OCI-LY1 (cell line): Measurements from ENCODE around the gene ERBB4.
"Not testable (repeated sequence)": the region's sequence is repeated elsewhere in the genome, so short reads cannot be mapped to it uniquely, and the experiment has no call there.

Source experiments
- H2AFZ ChIP-seq: fragments of 200-600 bp; sonication (generic), shearing (Covaris generic); 2 replicates; pipeline ENCODE4 v1.6.0; 2014; ENCODE audit warnings: antibody characterized with exemption, mild to moderate bottlenecking, low read length
- H3F3A ChIP-seq: fragments of 200-600 bp; sonication (generic), shearing (Covaris generic); 2 replicates; pipeline ENCODE4 v1.6.0; 2014; ENCODE audit warnings: mild to moderate bottlenecking, antibody characterized with exemption, low read length, moderate library complexity; ENCODE audit not compliant: insufficient read depth
- H3K27ac ChIP-seq: fragments of 200-600 bp; sonication (generic); 2 replicates; pipeline ENCODE4 v1.5.1; 2014; ENCODE audit warnings: low read length, mixed run types, mild to moderate bottlenecking, low read depth; ENCODE audit not compliant: poor library complexity, severe bottlenecking
- H3K27me3 ChIP-seq: fragments of 200-600 bp; sonication (generic); 2 replicates; pipeline ENCODE4 v1.6.0; 2014; ENCODE audit warnings: antibody characterized with exemption, mild to moderate bottlenecking, low read length, moderate library complexity; ENCODE audit not compliant: insufficient read depth
- H3K36me3 ChIP-seq: fragments of 200-600 bp; sonication (generic); 2 replicates; pipeline ENCODE4 v1.6.1; 2014; ENCODE audit warnings: mild to moderate bottlenecking, antibody characterized with exemption, low read length, moderate library complexity, mixed read lengths; ENCODE audit not compliant: insufficient read depth
- H3K4me1 ChIP-seq: fragments of 200-600 bp; sonication (generic); 2 replicates; pipeline ENCODE4 v1.5.1; 2014; ENCODE audit warnings: mild to moderate bottlenecking, low read length, moderate library complexity; ENCODE audit not compliant: insufficient read depth, severe bottlenecking
- H3K4me2 ChIP-seq: fragments of 200-600 bp; sonication (generic), shearing (Covaris generic); 2 replicates; pipeline ENCODE4 v1.6.1; 2014; ENCODE audit warnings: low read length
- H3K4me3 ChIP-seq: fragments of 200-600 bp; sonication (generic); 2 replicates; pipeline ENCODE4 v1.5.1; 2014; ENCODE audit warnings: low read length, low read depth, mild to moderate bottlenecking, mixed read lengths; ENCODE audit not compliant: poor library complexity, severe bottlenecking
- H3K79me2 ChIP-seq: fragments of 200-600 bp; shearing (Covaris generic); 2 replicates; pipeline ENCODE4 v1.6.1; 2016; ENCODE audit warnings: mixed run types, low read length, mixed read lengths; ENCODE audit not compliant: insufficient read depth
- H3K9ac ChIP-seq: fragments of 200-600 bp; sonication (generic), shearing (Covaris generic); 2 replicates; pipeline ENCODE4 v1.6.1; 2014; ENCODE audit warnings: mild to moderate bottlenecking, low read length, mixed read lengths
- H3K9me2 ChIP-seq: fragments of 200-600 bp; sonication (generic), shearing (Covaris generic); 2 replicates; pipeline ENCODE4 v1.6.1; 2014; ENCODE audit warnings: low read depth, mild to moderate bottlenecking, low read length, mixed read lengths
- H3K9me3 ChIP-seq: fragments of 200-600 bp; shearing (Covaris generic); 2 replicates; pipeline ENCODE4 v1.6.1; 2014; ENCODE audit warnings: low read length, mixed read lengths
- H4K20me1 ChIP-seq: fragments of 200-600 bp; sonication (generic), shearing (Covaris generic); 2 replicates; pipeline ENCODE4 v1.6.0; 2016; ENCODE audit warnings: mild to moderate bottlenecking, low read length; ENCODE audit not compliant: insufficient read depth
- CTCF ChIP-seq: fragments of 200-600 bp; sonication (generic), shearing (Covaris generic); IDR thresholded peaks from 2 replicates; pipeline ENCODE4 v1.5.1; 2017; ENCODE audit warnings: mild to moderate bottlenecking, antibody characterized with exemption, low read length, moderate library complexity, mixed read lengths
- EZH2 ChIP-seq: fragments of 200-600 bp; sonication (generic), shearing (Covaris generic); IDR thresholded peaks from 2 replicates; pipeline ENCODE4 v1.8.0; 2017; ENCODE audit warnings: borderline replicate concordance, mixed run types, mild to moderate bottlenecking, antibody characterized with exemption, low read length, moderate library complexity, mixed read lengths

The ERBB4 gene

DNA sequence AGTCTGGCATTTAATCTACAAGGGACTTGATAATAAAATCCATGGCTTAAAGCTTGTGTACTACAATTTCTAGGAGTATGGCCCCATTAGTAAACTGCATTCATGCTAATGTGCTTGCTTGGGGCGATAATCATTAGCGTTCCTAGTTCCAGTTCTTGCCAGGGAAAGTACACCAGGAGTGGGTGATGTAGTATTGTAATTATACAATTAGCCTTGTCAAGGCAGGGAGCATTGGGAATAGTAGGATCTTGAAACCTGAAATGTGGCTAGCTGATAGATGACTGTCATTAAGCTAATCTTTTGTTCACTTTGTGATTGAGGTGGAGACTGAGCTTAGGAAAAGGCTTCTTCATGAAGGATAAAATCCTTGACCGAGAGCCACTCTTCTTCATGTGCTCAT, 993.0 kb downstream of the ERBB4 start:
- Histone ChIP-seq H3K9me3 (no peaks in the 10 kb centered on the region), H3K9me2 (no peaks in the 10 kb centered on the region), H3F3A (no peaks in the 10 kb centered on the region), H3K27ac (no peak overlapping the region), H3K4me1 (peaks cover 14% of the 10 kb centered on the region), H3K79me2 (no peaks in the 10 kb centered on the region), H4K20me1 (no peaks in the 10 kb centered on the region), H3K4me2 (no peak overlapping the region), H3K4me3 (no peak overlapping the region), H3K36me3 (no peaks in the 10 kb centered on the region), H3K9ac (no peak overlapping the region), H2AFZ (no peak overlapping the region), H3K27me3 (no peaks in the 10 kb centered on the region)
- TF ChIP-seq EZH2, result no peak
- no peak for TF ChIP-seq CTCF

DNA sequence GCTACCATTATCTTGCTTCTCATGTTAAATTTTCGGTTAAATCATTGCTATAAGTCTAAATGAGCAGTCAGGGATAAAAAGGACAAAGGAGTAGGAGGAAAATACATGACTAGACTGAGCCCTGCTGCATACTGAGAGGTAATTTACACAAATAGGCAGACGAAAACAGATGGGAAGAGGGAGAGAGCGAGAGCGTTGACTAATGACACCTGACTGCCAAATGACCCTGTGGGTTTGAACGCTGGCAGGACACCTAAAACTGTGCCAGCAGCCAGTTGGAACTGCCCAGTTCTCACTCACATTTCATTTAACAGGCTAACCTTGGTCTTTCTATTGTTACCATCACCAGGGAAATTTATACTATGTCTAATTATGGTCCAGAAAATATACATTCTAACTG, 1004.0 kb downstream of the ERBB4 start:
- Histone ChIP-seq H3K9ac (no peak overlapping the region), H3K4me1 (no peaks in the 10 kb centered on the region), H3K9me3 (0 out of 2 replicates have a peak, but pooled peaks cover 6% of the 10 kb centered on the region), H3K27me3 (no peaks in the 10 kb centered on the region), H4K20me1 (no peaks in the 10 kb centered on the region), H3K79me2 (no peaks in the 10 kb centered on the region), H3K27ac (no peak overlapping the region), H3K4me3 (no peak overlapping the region), H3K4me2 (no peak overlapping the region), H3K9me2 (no peaks in the 10 kb centered on the region), H3F3A (no peaks in the 10 kb centered on the region), H3K36me3 (no peaks in the 10 kb centered on the region), H2AFZ (no peak overlapping the region)
- TF ChIP-seq CTCF, result no peak
- no peak for TF ChIP-seq EZH2

DNA sequence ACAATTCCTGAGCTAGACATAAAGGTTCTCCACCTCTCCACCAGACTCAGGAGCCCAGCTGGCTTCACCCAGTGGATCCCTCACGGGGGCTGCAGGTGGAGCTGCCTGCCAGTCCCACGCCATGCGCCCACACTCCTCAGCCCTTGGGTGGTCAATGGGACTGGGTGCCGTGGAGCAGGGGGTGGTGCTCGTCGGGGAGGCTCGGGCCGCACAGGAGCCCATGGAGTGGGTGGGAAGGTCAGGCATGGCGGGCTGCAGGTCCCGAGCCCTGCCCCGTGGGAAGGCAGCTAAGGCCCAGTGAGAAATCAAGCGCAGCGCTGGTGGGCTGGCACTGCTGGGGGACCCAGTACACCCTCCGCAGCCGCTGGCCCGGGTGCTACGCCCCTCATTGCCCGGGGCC, 1014.4 kb downstream of the ERBB4 start:
- not testable (repeated sequence) for H3K4me3 ChIP-seq, H3K9me2 ChIP-seq, H4K20me1 ChIP-seq, H2AFZ ChIP-seq, H3K27ac ChIP-seq, H3K36me3 ChIP-seq, H3K4me1 ChIP-seq, H3K27me3 ChIP-seq, H3K4me2 ChIP-seq, H3F3A ChIP-seq, H3K79me2 ChIP-seq, H3K9me3 ChIP-seq, H3K9ac ChIP-seq

DNA sequence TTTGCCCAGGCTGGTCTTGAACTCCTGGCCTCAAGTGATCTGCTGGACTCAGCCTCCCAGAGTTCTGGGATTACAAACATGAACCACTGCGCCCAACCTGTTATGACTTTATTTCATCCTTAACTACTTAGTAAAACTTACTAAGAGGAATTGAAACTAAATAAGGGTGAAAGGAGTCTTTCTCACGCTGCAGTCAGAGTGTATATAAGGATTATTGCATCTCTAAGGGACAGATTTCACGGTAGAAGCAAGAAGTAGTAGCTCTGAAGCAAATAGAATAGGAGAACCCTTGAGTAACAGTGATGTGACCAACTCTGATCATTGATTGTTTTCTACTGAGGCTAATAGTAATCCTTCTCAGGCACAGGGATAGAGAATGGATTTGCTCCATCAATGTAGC, 1022.1 kb downstream of the ERBB4 start:
- Histone ChIP-seq H3K9me2 (no peaks in the 10 kb centered on the region), H2AFZ (no peak overlapping the region), H3K79me2 (no peaks in the 10 kb centered on the region), H3K4me1 (no peaks in the 10 kb centered on the region), H4K20me1 (no peaks in the 10 kb centered on the region), H3K4me2 (no peak overlapping the region), H3K36me3 (no peaks in the 10 kb centered on the region), H3K27me3 (no peaks in the 10 kb centered on the region), H3K9me3 (no peaks in the 10 kb centered on the region), H3K4me3 (no peak overlapping the region), H3F3A (no peaks in the 10 kb centered on the region), H3K9ac (no peak overlapping the region), H3K27ac (no peak overlapping the region)
- TF ChIP-seq CTCF (no peak), EZH2 (no peak)
